Mucosa of stomach (tissue), 1 donor: ENCODE results near the gene ZNF445.
"Not testable (repeated sequence)": the region's sequence is repeated elsewhere in the genome, so short reads cannot be mapped to it uniquely, and the experiment has no call there.

ENCODE experiments used
- H3K27me3 ChIP-seq: one replicate; pipeline ENCODE4 v1.7.0; 2013; ENCODE audit warnings: mild to moderate bottlenecking, low read length; ENCODE audit not compliant: control insufficient read depth, insufficient read depth
- H3K36me3 ChIP-seq: one replicate; pipeline ENCODE4 v1.7.0; 2013; ENCODE audit warnings: low read length; ENCODE audit not compliant: control insufficient read depth, insufficient read depth
- H3K4me1 ChIP-seq: one replicate; pipeline ENCODE4 v1.7.0; 2013; ENCODE audit warnings: mild to moderate bottlenecking, low read length; ENCODE audit not compliant: control insufficient read depth, insufficient read depth
- H3K4me3 ChIP-seq: one replicate; pipeline ENCODE4 v1.7.0; 2013; ENCODE audit warnings: low read length
- H3K9ac ChIP-seq: one replicate; pipeline ENCODE4 v1.7.0; 2013; ENCODE audit warnings: mild to moderate bottlenecking, low read length, moderate library complexity
- H3K9me3 ChIP-seq: one replicate; pipeline ENCODE4 v1.7.0; 2013; ENCODE audit warnings: mild to moderate bottlenecking, low read length, moderate library complexity; ENCODE audit not compliant: control insufficient read depth
- donor health status: Pancreatic carcinoma.

The ZNF445 gene

DNA sequence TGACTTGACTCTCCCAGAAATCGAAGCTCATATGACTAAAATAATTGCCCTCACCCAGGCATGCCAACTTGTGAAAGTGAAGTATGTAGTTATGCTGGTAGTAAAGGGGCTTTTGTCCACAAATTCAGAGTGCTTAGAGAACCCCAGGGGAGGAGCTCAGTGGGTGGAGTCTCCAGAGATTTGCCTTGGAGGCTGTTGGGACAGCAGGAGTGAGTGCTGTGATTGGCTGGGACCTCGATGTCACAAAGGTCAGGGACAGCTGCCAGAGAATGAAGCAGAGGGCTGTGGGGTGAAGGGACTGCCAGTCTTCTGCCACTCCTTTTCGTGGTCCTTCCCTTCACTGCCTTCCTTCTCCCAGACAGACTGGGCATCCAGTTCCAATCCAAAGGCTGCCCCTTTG, 49.8 kb downstream of the ZNF445 start:
- Histone ChIP-seq H3K9me3 (no peaks in the 10 kb centered on the region), H3K4me3 (no peak overlapping the region), H3K36me3 (no peaks in the 10 kb centered on the region), H3K4me1 (no peaks in the 10 kb centered on the region), H3K27me3 (no peaks in the 10 kb centered on the region), H3K9ac (no peak overlapping the region)

DNA sequence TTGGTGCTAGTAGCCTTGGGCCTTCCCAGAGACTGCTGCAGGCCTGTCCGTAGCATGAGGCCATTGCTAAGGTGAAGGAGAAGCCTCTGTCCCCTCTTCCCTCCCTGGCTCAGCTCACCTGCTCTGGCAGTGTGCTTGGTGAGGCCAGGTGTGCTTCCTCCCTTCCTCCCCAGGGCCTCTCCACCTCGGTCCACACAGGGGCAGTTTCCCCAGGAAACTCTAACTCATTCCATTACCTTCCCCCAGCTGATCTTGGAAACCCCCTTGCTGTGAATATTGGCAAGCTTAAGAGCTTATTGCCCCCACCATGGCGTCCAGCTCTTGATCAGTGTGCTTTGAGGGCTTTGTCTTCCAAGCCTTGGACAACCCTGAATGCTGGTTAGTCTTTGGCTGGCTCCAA, 52.7 kb downstream of the ZNF445 start:
- no peak overlapping the region for H3K4me3 ChIP-seq
- no peaks in the 10 kb centered on the region for H3K36me3 ChIP-seq
- no peaks in the 10 kb centered on the region for H3K9me3 ChIP-seq
- H3K9ac ChIP-seq, result no peak overlapping the region
- no peaks in the 10 kb centered on the region for H3K4me1 ChIP-seq
- H3K27me3 ChIP-seq, result no peaks in the 10 kb centered on the region

DNA sequence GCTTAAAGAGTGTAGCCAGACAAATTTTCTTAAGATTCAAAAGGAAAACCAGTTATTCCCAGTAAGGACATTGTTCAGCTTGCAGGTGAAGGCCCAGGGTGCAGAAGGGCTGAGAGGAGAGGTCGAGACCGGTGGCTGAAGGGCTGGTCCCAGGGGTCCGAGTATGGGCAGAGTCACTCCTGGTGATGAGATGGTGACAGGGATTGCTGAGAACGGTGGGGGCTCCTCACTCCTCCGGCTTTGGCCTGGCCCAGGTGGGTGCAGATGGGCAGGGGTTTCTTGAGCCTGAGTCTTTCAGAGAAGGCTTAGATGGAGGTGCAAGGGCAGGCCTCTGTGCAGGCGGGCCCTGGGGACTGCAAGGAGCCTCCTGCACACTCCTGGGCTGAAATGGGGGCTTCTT, 56.2 kb downstream of the ZNF445 start:
- no peak overlapping the region for H3K9ac ChIP-seq
- H3K9me3 ChIP-seq, result no peaks in the 10 kb centered on the region
- H3K4me3 ChIP-seq, result no peak overlapping the region
- no peaks in the 10 kb centered on the region for H3K27me3 ChIP-seq
- no peaks in the 10 kb centered on the region for H3K36me3 ChIP-seq
- H3K4me1 ChIP-seq, result no peaks in the 10 kb centered on the region

DNA sequence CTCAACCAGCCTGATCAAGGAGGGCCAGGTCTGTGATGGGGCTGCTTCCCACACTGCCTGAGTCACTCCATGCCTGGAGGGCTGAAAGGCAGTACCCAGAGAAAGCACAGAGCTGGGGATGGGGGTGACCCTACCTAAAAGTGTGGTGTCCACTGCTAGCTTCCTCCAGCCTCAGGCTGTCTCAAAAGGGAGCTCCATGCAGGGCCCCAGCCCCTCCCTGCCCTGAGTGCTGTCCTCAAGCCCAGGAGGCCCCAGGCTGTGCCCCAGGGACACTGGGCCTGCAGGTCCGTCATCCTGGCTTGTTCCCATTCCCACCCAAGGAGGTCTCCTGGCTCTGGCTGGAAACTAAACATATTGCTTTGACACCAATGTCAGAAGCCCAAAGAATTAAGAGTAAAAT, 56.8 kb downstream of the ZNF445 start:
- Histone ChIP-seq H3K27me3 (no peaks in the 10 kb centered on the region), H3K36me3 (no peaks in the 10 kb centered on the region), H3K4me1 (no peaks in the 10 kb centered on the region), H3K9me3 (no peaks in the 10 kb centered on the region), H3K9ac (no peak overlapping the region), H3K4me3 (no peak overlapping the region)

DNA sequence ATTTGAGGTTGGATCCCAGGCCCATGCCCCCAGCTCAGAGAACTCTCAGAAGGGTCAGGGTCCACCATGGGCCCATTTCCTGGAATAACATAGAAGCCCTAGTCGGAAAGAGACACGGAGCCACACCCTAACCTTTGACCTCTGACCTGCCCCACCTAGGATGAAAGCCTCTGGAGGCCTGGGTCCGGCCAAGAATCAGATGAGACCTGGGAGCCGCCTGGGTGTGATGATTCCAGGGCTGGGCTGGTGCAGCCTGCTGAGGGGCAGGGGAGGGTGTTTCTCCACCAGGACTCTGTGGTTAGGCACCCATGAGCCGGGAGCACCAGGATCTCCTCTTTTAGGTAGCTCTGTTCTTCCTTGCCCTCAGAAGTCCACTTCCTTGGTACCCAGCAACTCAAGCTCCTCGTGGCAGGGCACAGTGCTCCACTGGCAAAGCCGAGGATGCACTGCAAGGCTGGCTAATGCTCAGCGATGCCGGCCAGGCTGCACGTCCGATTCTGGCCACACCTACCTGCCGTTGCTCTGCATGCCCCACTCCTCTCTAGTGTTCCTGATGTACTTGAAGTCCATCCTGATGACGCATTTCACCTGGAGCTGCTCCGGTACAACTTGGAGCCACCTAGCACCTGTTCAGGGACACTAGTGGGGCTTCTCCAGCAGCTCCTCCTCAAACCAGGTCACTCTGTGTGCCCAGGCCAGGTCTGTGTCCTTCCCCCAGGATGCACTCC, 57.4 kb downstream of the ZNF445 start:
- Histone ChIP-seq H3K4me1 (no peaks in the 10 kb centered on the region), H3K27me3 (no peaks in the 10 kb centered on the region), H3K9me3 (no peaks in the 10 kb centered on the region), H3K9ac (no peak overlapping the region), H3K36me3 (no peaks in the 10 kb centered on the region), H3K4me3 (no peak overlapping the region)

DNA sequence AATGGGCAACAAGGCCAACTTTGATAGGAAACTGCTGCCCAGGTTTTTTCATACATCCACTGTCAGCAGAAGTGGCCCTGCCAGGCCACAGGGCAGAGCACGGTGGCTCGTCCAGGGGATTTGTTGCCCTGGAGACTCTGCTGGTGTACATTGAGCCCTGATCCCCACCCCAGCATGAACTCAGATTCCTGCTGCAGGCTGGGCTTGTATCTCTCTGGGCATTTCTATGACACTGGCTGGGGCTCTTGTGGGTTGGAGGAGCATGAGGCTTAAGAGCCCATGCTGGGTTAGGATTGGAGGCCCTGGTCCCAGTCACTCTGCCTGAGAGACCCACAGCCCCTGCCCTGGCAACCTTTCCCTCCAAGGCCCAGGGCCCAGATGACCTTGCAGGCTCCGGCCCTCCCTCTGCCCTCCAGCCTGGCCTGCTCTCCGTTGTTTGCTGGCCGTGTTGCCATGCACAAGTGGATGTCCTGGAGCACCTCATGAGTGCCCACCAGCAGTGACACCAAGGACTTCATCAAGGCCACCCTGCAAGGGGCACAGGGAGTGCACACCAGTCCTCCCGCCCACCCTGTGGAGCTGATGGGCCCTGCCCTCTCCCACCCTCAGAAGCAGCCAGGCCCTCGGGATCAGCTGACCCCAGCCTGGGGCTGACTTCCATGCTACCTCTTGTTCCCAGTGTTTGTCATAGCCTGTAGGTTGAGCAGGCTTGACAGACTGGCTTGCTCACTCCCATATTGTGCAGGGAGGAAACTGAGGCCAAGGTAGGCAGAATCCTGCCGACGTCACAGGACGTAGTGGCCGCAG, 58.2 kb downstream of the ZNF445 start:
- Histone ChIP-seq H3K4me1 (no peaks in the 10 kb centered on the region), H3K36me3 (no peaks in the 10 kb centered on the region), H3K9ac (no peak overlapping the region), H3K27me3 (no peaks in the 10 kb centered on the region), H3K9me3 (no peaks in the 10 kb centered on the region), H3K4me3 (no peak overlapping the region)

DNA sequence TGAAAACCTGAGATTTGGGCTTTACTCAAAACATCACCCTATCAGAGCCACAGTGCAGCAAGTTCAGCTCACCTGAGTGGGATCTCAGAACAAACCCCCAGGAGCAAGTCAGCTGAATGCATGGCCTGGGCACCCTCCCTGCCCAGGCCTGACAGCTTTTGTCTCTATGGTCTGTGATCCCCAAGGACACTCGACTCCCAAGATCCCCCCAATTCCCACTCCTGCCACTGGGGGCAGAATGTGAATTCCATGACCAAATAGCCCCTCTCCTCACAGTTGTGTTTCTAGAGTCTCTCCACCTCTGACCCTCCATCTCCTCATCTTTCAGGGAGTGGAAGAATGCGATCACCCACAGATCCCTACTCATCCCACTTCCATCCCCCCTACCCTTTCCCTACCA, 58.9 kb downstream of the ZNF445 start:
- no peaks in the 10 kb centered on the region for H3K36me3 ChIP-seq

DNA sequence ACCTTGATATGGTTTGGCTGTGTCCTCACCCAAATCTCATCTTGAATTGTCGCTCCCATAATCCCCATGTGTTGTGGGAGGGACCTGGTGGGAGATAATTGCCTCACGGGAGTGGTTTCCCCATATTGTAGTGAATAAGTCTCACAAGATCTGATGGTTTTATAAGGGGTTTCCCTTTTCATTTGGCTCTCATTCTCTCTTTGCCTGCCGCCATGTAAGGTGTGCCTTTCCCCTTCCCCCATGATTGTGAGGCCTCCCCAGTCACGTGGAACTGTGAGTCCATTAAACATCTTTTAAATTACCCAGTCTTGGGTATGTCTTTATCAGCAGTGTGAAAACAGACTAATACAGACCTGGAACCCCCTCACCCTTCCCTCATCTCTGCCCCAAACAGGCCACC, 59.4 kb downstream of the ZNF445 start:
- H3K27me3 ChIP-seq, H3K9ac ChIP-seq, H3K36me3 ChIP-seq, H3K4me3 ChIP-seq, H3K4me1 ChIP-seq, H3K9me3 ChIP-seq: not testable (repeated sequence)

More for the DNA sequence above, 58.9 kb downstream of the ZNF445 start:
- Histone ChIP-seq H3K27me3 (no peaks in the 10 kb centered on the region), H3K9ac (no peak overlapping the region), H3K4me3 (no peak overlapping the region), H3K4me1 (no peaks in the 10 kb centered on the region), H3K9me3 (no peaks in the 10 kb centered on the region)

DNA sequence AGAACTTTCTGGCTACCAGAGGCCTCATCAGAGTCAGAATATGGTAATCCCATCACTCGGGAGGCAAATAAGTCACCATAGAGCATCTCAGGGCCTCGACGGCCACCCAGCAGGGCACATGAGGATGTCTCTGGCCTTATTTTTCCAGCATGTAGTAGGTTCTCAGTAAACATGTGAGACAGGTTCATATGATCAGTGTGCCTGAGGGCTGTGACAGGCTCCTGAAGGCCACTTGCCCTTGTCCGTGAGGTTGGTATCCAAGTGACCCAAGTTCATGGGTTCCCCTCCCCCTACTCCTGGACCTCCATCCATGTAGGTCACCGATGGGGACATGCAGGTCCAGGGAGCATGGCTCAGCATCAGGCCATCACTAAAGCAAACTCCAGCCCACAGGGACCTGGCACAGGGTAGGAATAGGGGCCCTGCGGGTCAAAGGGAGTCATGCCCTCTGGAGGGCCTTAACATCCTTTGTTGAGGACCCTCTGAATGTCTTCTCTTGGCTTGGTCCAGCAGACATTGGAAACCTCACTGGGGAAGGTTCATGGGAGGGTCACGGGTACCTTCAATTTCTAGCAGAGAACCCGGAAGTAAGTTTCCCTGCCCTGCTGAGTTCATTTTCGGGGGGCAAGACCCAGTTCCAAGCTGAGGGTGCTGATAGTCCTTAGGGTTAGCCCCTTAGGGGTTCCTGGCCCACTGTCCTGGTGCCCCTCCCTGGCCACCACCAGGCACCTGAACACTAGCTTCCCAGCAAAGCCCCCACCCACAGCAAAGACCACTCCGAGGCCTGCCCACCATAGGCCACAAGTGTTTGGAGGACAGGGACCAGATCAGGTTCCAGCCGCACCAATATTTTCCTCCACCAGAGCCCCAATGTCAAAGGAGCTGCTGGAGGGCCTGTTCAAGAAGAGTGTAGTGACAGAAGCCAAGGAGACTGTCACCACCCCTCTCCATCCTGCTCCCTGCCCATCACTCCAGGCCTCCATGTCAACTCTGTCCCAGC, 61.1 kb downstream of the ZNF445 start:
- no peaks in the 10 kb centered on the region for H3K4me1 ChIP-seq
- no peaks in the 10 kb centered on the region for H3K9me3 ChIP-seq
- H3K4me3 ChIP-seq, result no peak overlapping the region
- H3K9ac ChIP-seq, result no peak overlapping the region
- H3K36me3 ChIP-seq, result no peaks in the 10 kb centered on the region
- H3K27me3 ChIP-seq, result no peaks in the 10 kb centered on the region

DNA sequence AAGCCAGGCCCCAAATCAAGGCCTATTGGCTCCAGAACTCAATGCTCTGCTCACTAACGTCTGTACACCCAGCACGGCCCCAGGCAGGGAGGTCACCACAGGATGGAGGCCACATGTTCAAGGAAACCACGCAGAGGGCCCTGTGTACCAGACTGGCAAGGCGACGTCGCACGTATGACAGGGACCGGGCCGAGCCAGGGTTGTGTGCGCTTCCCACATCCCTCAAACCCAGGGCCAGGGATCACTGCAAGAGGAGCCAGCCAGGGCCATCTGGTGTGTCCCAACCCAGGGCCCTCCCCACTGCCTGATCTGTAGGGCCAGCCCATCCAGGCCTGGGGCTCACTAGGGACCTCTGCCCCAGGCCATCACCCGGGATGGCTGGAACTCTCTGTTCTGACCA, 62.0 kb downstream of the ZNF445 start:
- Histone ChIP-seq H3K9me3 (no peaks in the 10 kb centered on the region), H3K4me3 (no peak overlapping the region), H3K36me3 (no peaks in the 10 kb centered on the region), H3K4me1 (no peaks in the 10 kb centered on the region), H3K27me3 (no peaks in the 10 kb centered on the region), H3K9ac (no peak overlapping the region)

DNA sequence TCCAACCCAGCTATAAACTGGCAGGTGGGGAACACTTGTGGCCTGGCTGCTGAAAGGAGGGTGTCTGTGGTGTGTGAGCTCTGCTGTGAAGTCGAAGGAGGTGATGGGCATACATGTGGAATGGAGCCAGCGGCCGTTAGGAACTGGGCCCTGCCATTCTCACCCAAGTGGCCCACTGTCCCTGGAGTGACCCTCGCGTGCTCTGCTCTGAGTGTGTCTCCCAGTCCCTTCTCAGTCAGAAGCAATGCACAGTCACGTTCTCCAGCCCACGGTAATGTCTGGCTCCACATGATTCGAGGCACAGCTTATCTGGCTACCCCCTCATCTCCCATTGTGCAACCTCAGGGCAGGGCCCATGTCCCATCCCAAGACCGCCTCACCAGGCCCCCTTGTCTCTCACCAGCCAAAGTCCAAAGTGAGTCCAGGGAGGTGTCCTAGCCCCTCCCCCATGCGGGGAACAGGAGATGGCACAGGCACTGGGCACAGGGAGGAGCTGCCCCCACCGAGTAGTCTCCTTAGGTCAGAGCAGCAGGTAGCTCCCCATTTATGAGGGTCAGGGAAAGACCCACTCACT, 62.9 kb downstream of the ZNF445 start:
- H3K27me3 ChIP-seq, result no peaks in the 10 kb centered on the region
- no peaks in the 10 kb centered on the region for H3K4me1 ChIP-seq
- H3K4me3 ChIP-seq, result no peak overlapping the region
- no peaks in the 10 kb centered on the region for H3K36me3 ChIP-seq
- H3K9me3 ChIP-seq, result no peaks in the 10 kb centered on the region
- H3K9ac ChIP-seq, result no peak overlapping the region
